A549 (cell line): ENCODE measurements around the gene POLR1C. TPM values are rescaled to one million over a fixed set of nuclear protein-coding genes. Genes with fewer than 3 reads are reported as not detected.
A peak's percentile ranks its signal among the peaks of the same experiment; 100 is the strongest.

Experiments
- ATAC-seq, 2 experiments: fragments of 200-7000 bp in 1 of 2; fragments of >200 bp in 1 of 2; cut with Nextera tagmentation in 1 of 2; cut with Tn5 transposase in 1 of 2; 3 replicates each; pipeline versions ENCODE4 v1.8.0 to v1.9.1; 2018 to 2020; ENCODE audit warnings: mild to moderate bottlenecking in 1 of 2, moderate library complexity in 1 of 2
- CTCF ChIA-PET: fragments of 300-600 bp; sonication (Branson Sonifier 250); formaldehyde crosslinking; extraction: SDS; loops from one replicate; lab custom pipeline; 2021; ENCODE audit warnings: antibody characterized with exemption, inconsistent platforms; lab: Yijun Ruan, JAX
- POLR2A ChIA-PET: fragments of 350-600 bp; formaldehyde crosslinking; extraction: SDS; loops from one replicate; lab custom pipeline; 2021; ENCODE audit warnings: antibody characterized with exemption, inconsistent platforms; lab: Yijun Ruan, JAX
- DNase-seq, 2 experiments: peaks; one replicate each; pipeline versions ENCODE4 v3.0.0 to v3.0.0-alpha.2; 2011 to 2016; ENCODE audit warnings: low read depth in 1 of 2, low spot score in 1 of 2
- FAIRE-seq: peaks from 2 replicates; lab custom pipeline; 2011; peaks lifted over from hg19 to GRCh38; lab: Jason Lieb, UNC
- H3K27ac ChIP-seq, 2 experiments: fragments of >200 bp; sonication (Bioruptor Twin); formaldehyde crosslinking; 3 replicates each; pipeline ENCODE4 v1.5.1; 2016 to 2017
- H3K4me1 ChIP-seq: fragments of >200 bp; sonication (Bioruptor Twin); formaldehyde crosslinking; 3 replicates; pipeline ENCODE4 v1.6.1; 2016
- H3K4me2 ChIP-seq: fragments of >200 bp; sonication (Bioruptor Twin); formaldehyde crosslinking; 3 replicates; pipeline ENCODE4 v1.6.1; 2016
- H3K4me3 ChIP-seq: fragments of >200 bp; sonication (Bioruptor Twin); formaldehyde crosslinking; 3 replicates; pipeline ENCODE4 v1.5.1; 2016
- H3K9me3 ChIP-seq: fragments of >200 bp; sonication (Bioruptor Twin); formaldehyde crosslinking; 3 replicates; pipeline ENCODE4 v1.6.1; 2016
- BHLHE40 ChIP-seq: IDR thresholded peaks from 2 replicates; pipeline ENCODE4 v1.6.1; 2012; ENCODE audit warnings: low read depth, low read length, inconsistent platforms
- CBX8 ChIP-seq: fragments of 200-600 bp; sonication (generic); IDR thresholded peaks from 2 replicates; pipeline ENCODE4 v1.6.1; 2016
- CEBPB ChIP-seq, 2 experiments: fragments of >200 bp in 1 of 2; sonication (Bioruptor Twin) in 1 of 2; formaldehyde crosslinking in 1 of 2; IDR thresholded peaks; 2 replicates each; pipeline ENCODE4 v1.6.1; 2012 to 2016
- CTCF ChIP-seq: fragments of >200 bp; sonication (Bioruptor Twin); formaldehyde crosslinking; IDR thresholded peaks from 3 replicates; pipeline ENCODE4 v1.5.1; 2016
- FOSL2 ChIP-seq, 2 experiments: fragments of 450-650 bp in 1 of 2; fragments of >200 bp in 1 of 2; sonication (Bioruptor Twin) in 1 of 2; formaldehyde crosslinking; IDR thresholded peaks; 2 replicates each; pipeline versions ENCODE4 v1.5.0 to v1.6.1; 2016 to 2020; ENCODE audit warnings: mild to moderate bottlenecking in 1 of 2, moderate library complexity in 1 of 2
- FOXS1 ChIP-seq: fragments of 250-450 bp; sonication (Bioruptor Pico); IDR thresholded peaks from 2 replicates; pipeline ENCODE4 v1.5.0; 2020; ENCODE audit warnings: mild to moderate bottlenecking, moderate library complexity
- HES2 ChIP-seq: fragments of >200 bp; sonication (Bioruptor Twin); formaldehyde crosslinking; IDR thresholded peaks from 2 replicates; pipeline ENCODE4 v1.6.1; 2016
- HMGXB4 ChIP-seq: fragments of 250-450 bp; sonication (Bioruptor Pico); IDR thresholded peaks from 2 replicates; pipeline ENCODE4 v1.5.0; 2021; ENCODE audit warnings: mild to moderate bottlenecking, moderate library complexity, borderline replicate concordance
- HOXB5 ChIP-seq: fragments of 250-450 bp; sonication (Bioruptor Pico); IDR thresholded peaks from 2 replicates; pipeline ENCODE4 v1.5.0; 2020; ENCODE audit warnings: mild to moderate bottlenecking, moderate library complexity
- NFE2L2 ChIP-seq: fragments of 150-350 bp; conservative IDR thresholded peaks from 2 replicates; pipeline ENCODE4 v1.6.1; 2014; ENCODE audit warnings: low read length
- REST ChIP-seq: fragments of 200-600 bp; sonication (generic); IDR thresholded peaks from 2 replicates; pipeline ENCODE4 v1.6.1; 2016; ENCODE audit warnings: antibody characterized with exemption, mild to moderate bottlenecking, moderate library complexity
- SREBF2 ChIP-seq: fragments of 450-650 bp; IDR thresholded peaks from 2 replicates; pipeline ENCODE4 v1.6.1; 2014; ENCODE audit warnings: mild to moderate bottlenecking, moderate library complexity
- TFCP2L1 ChIP-seq: fragments of 250-450 bp; sonication (Bioruptor Pico); IDR thresholded peaks from 2 replicates; pipeline ENCODE4 v1.5.0; 2021; ENCODE audit warnings: mild to moderate bottlenecking
- TP53 ChIP-seq: fragments of 250-450 bp; sonication (Bioruptor Pico); IDR thresholded peaks from 2 replicates; pipeline ENCODE4 v1.5.0; 2021; ENCODE audit warnings: mild to moderate bottlenecking, moderate library complexity
- USF2 ChIP-seq: fragments of 450-650 bp; IDR thresholded peaks from 2 replicates; pipeline ENCODE4 v1.6.1; 2014; ENCODE audit warnings: antibody characterized with exemption
- ZFP36 ChIP-seq: fragments of 450-650 bp; IDR thresholded peaks from 2 replicates; pipeline ENCODE4 v1.6.1; 2014; ENCODE audit warnings: borderline replicate concordance; ENCODE audit not compliant: partially characterized antibody
- ZSCAN20 ChIP-seq: fragments of 250-450 bp; sonication (Bioruptor Pico); IDR thresholded peaks from 2 replicates; pipeline ENCODE4 v1.8.0; 2022; ENCODE audit warnings: mild to moderate bottlenecking, moderate library complexity
- WGBS: methylation state at CpG from one replicate; pipeline ENCODE4 v1.1.6; 2017; ENCODE audit errors: missing lambda C conversion rate; 5-methylcytosine and 5-hydroxymethylcytosine counted together
- polyA plus RNA-seq, 4 experiments: library from polyadenylated mRNA; depleted of rRNA in 3 of 4; stranded (reverse); fragments of >200 nt; fragmentation: RNase III in 1 of 4; extraction: RNeasy Plus Mini Kit Qiagen cat#74134 plus additional on column Dnase treatment in 1 of 4; gene quantifications; 2 replicates in 3 of 4; 3 replicates in 1 of 4; pipeline ENCODE4 v1.2.3, GENCODE V29; 2011 to 2017

POLR1C gene
- polyA plus RNA-seq, 2 of the 4 experiments (the other 2 are of a cell fraction) = 48.5 to 63.1 TPM

GRCh38 chr6:43517505-43518357, 842 bp downstream of the POLR1C start:
- DNase-seq = no peak
- TF ChIP-seq HMGXB4 (CRISPR knock-in tag) (no peak), TFCP2L1 (no peak), HES2 (no peak), FOXS1 (CRISPR knock-in tag) (no peak), NFE2L2 (no peak), CTCF (no peak), FOSL2 (IDR thresholded peaks at IDR 0.05) (no peak), FOSL2 (CRISPR knock-in tag; IDR thresholded peaks at IDR 0.05) (no peak), REST (no peak), HOXB5 (CRISPR knock-in tag) (no peak), BHLHE40 (no peak), SREBF2 (no peak), USF2 (no peak), CEBPB (IDR thresholded peaks at IDR 0.05) (no peak), CBX8 (no peak), ZSCAN20 (CRISPR knock-in tag) (no peak), TP53 (CRISPR knock-in tag) (no peak), ZFP36 (no peak)
- Histone ChIP-seq H3K27ac (peak overlapping the region; percentile 86 to 97), H3K4me3 (peak overlapping the region; percentile 93), H3K4me2 (peak overlapping the region; percentile 98), H3K9me3 (no peaks in the 10 kb centered on the region), H3K4me1 (peaks cover 19% of the 10 kb centered on the region)
- POLR2A ChIA-PET = interaction anchor here (1.2 kb wide), 1 partner anchor 8 kb away, joined by 5 read pairs; no protein-coding TSS in a partner anchor
- no peak for FAIRE-seq
- CTCF ChIA-PET = interaction anchor here (0.8 to 2.2 kb wide), 2 partner anchors 11 to 62 kb away, joined by 3 to 12 read pairs; partner anchors contain the start of gene DLK2
- WGBS = 2% methylated on average over 10 of the region's 10 CpGs
- peak in 1 of 2 experiments; percentile 7; a peak in 3 of 6 replicates for ATAC-seq
